Colonic mucosa (tissue), 4 donors: ENCODE data around the gene TTC9B. TPM values are rescaled to one million over a fixed set of nuclear protein-coding genes. Genes with fewer than 3 reads are reported as not detected.

Experiments
- DNase-seq: peaks from one replicate; pipeline ENCODE4 v3.0.0-alpha.2; 2020
- H3K27ac ChIP-seq: fragments of 200-600 bp; one replicate; pipeline ENCODE4 v1.8.0; 2021
- H3K27me3 ChIP-seq: fragments of 200-600 bp; one replicate; pipeline ENCODE4 v1.8.0; 2021
- H3K36me3 ChIP-seq: fragments of 200-600 bp; one replicate; pipeline ENCODE4 v1.8.0; 2021
- H3K4me1 ChIP-seq: fragments of 200-600 bp; one replicate; pipeline ENCODE4 v1.8.0; 2021; ENCODE audit warnings: mild to moderate bottlenecking
- H3K4me3 ChIP-seq: fragments of 200-600 bp; one replicate; pipeline ENCODE4 v1.8.0; 2021
- H3K9ac ChIP-seq, 2 donors: one replicate each; pipeline ENCODE4 v1.7.0; 2013; ENCODE audit warnings: control low read depth in 2 of 2, low read depth in 2 of 2, low read length in 2 of 2
- H3K9me3 ChIP-seq: fragments of 200-600 bp; one replicate; pipeline ENCODE4 v1.8.0; 2021
- intact Hi-C: fragments of 100-400 bp; cut with DNase I; formaldehyde crosslinking; loops from one replicate; pipeline ENCODE4 v1.14.1; 2022
- total RNA-seq, 2 donors: library from RNA; stranded (reverse); fragmentation: NEBNext Ultra II Directional in 1 of 2; extraction: Animal tissue kit (Norgen Biotek cat#: 25700) in 1 of 2; gene quantifications; one replicate each; pipeline ENCODE4 v1.2.1, GENCODE V29; 2021
- TF ChIP-seq, protein P1 (sequence below): fragments of 200-600 bp; IDR thresholded peaks from one replicate; pipeline ENCODE4 v1.8.0; 2022; ENCODE audit warnings: antibody characterized with exemption, mild to moderate bottlenecking
- donor health status: healthy.
- donor health status: DM: no; HTN: no; CAD: no.
- donor health status: DM: no; HTN: no; CAD: no.

The TTC9B gene
- total RNA-seq, 2 donors from 2014 or later: 0.30 to 0.69 TPM

DNA sequence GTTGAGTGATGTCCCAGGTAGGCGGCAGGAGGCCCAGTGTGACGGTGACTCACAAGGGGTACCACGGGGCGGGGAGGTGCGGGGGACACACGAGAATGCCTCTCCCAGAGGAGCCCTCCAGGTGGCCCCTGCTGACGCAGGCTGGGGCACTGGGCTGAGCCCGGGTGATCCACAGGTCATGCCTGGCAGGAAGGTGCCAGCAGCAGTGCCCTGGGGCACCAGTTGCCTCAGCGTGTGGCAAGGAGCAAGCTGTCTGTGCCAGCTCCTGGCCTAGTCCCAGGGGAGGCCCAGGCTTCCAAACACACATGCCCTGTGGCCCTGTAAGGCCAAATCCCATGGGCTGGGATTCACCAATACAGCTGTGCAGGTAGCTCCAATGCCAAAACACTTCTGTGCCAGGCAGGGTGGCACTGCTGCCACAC lies 38.9 kb upstream of the TTC9B start:
- no peaks in the 10 kb centered on the region for H3K9me3 ChIP-seq
- H3K27ac ChIP-seq: no peak overlapping the region
- H3K4me3 ChIP-seq: no peak overlapping the region
- no peak overlapping the region for H3K9ac ChIP-seq
- no peaks in the 10 kb centered on the region for H3K27me3 ChIP-seq
- no peaks in the 10 kb centered on the region for H3K4me1 ChIP-seq
- TF ChIP-seq, protein P1, sequence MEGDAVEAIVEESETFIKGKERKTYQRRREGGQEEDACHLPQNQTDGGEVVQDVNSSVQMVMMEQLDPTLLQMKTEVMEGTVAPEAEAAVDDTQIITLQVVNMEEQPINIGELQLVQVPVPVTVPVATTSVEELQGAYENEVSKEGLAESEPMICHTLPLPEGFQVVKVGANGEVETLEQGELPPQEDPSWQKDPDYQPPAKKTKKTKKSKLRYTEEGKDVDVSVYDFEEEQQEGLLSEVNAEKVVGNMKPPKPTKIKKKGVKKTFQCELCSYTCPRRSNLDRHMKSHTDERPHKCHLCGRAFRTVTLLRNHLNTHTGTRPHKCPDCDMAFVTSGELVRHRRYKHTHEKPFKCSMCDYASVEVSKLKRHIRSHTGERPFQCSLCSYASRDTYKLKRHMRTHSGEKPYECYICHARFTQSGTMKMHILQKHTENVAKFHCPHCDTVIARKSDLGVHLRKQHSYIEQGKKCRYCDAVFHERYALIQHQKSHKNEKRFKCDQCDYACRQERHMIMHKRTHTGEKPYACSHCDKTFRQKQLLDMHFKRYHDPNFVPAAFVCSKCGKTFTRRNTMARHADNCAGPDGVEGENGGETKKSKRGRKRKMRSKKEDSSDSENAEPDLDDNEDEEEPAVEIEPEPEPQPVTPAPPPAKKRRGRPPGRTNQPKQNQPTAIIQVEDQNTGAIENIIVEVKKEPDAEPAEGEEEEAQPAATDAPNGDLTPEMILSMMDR: no peak
- intact Hi-C loops: no loop called here
- no peak for DNase-seq
- peaks cover 6% of the 10 kb centered on the region for H3K36me3 ChIP-seq

DNA sequence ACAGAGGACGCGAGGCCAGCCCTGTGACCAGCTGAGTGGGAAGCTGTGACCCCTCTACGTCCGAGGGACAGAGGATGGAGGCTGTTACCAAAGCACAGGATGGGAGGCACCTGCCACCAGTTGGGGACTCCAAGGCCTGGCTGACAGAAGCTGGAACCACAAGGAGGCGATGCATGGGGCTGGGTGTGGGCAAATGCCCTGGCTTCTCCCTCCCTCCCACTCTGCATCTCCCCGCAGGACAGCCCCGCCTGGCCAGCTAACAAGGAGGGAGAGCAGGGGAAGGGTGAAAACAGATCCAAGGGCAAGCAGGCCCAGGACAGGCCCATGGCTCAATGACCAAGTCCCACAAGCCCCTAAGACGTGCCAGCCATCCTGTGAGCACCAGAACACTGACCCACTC lies 38.3 kb upstream of the TTC9B start:
- Histone ChIP-seq H3K9me3 (no peaks in the 10 kb centered on the region), H3K9ac (no peak overlapping the region), H3K27ac (no peak overlapping the region), H3K4me3 (no peak overlapping the region), H3K4me1 (no peaks in the 10 kb centered on the region), H3K27me3 (no peaks in the 10 kb centered on the region), H3K36me3 (peaks cover 6% of the 10 kb centered on the region)
- TF ChIP-seq, protein P1: no peak
- intact Hi-C loops: no loop called here
- no peak for DNase-seq

DNA sequence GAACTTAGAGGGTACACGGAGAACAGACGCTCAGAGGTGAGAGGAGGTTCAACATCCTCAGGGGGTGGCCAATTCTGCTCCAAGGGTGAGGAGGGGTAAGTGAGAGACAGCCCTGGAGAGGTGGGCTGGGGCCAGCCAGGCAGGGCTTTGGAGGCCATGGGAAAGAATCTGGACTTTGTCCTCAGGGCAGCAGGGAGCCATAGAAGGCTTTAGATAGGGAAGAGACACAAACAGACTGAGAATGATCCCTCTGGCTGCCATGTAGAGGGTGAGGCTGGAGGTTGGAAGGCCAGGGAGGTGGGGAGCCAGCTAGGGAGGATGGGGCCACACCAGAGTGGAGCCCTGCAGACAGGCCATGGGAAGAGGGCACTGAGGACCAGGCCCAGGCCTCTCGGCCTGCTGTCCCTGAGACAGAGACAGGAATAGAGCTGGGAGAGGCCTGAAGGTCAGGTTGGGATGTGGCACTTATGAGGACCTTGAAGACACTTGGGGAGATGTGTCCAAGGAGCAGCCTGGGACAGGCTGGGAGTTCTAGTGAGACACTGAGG lies 37.5 kb upstream of the TTC9B start:
- H3K36me3 ChIP-seq: peaks cover 6% of the 10 kb centered on the region
- H3K9me3 ChIP-seq: no peaks in the 10 kb centered on the region
- H3K27ac ChIP-seq: no peak overlapping the region
- H3K4me3 ChIP-seq: no peak overlapping the region
- DNase-seq: no peak
- TF ChIP-seq, protein P1: no peak
- no peaks in the 10 kb centered on the region for H3K27me3 ChIP-seq
- intact Hi-C loops: no loop called here
- no peak overlapping the region for H3K9ac ChIP-seq
- H3K4me1 ChIP-seq: no peaks in the 10 kb centered on the region

DNA sequence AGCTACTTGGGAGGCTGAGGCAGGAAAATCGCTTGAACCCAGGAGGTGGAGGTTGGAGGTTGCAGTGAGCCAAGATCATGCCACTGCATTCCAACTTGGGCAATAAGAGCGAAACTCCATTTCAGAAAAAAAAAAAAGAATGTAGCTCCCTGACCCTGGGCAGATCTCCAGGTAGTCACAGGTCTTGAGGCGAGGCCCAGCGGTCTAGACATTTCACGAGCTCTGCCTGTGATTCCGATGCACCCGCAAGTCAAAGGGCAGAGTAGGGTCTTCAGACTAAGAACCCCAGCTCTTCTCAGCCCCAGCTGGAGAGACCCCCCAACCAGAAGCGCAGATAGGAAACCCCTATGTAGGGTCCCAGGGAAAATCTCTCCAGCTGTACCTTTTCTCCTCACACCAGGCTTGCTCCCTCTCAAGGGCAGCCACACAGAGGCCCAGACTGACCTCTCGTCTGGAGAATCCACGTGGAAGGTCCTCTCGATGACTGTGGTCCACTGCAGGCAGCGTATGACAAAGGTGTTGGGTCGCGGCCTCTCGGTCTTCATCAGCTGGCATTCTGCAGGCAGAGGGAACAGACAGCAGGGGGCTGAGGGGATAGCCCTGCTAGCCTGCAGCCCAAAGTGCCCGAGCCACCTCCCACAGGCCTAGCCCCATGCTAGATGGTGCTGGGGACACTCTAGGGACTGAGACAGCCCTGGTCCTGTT lies 36.7 kb upstream of the TTC9B start:
- TF ChIP-seq, protein P1: no peak
- no peaks in the 10 kb centered on the region for H3K4me1 ChIP-seq
- H3K4me3 ChIP-seq: no peak overlapping the region
- no peak overlapping the region for H3K9ac ChIP-seq
- no peak overlapping the region for H3K27ac ChIP-seq
- H3K9me3 ChIP-seq: no peaks in the 10 kb centered on the region
- intact Hi-C loops: no loop called here
- no peak for DNase-seq
- H3K36me3 ChIP-seq: peaks cover 6% of the 10 kb centered on the region
- no peaks in the 10 kb centered on the region for H3K27me3 ChIP-seq

DNA sequence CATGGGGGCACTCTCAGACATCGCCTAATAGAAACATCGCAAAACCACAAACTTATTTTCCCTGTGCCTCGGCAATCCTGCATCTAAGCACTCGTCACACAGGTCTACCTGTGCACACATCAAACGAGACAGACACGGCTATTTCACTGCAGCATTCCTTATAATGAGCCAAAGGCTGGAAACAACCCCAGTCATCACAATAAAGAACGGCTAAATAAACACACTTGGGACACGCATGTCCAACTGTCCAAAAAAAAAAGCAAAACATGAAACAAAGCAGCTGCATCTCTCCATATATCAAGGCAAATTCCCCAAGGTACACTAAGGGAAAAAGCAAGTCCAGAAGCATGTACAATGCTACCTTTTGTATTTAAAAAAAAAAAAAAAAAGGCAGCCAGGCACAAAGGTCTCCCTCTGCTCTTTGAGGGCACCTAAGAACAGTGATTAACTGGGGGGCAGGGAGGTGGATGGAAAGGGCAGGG lies 35.5 kb upstream of the TTC9B start:
- Histone ChIP-seq H3K9ac (no peak overlapping the region), H3K9me3 (no peaks in the 10 kb centered on the region), H3K36me3 (peaks cover 6% of the 10 kb centered on the region), H3K4me3 (no peak overlapping the region), H3K27me3 (no peaks in the 10 kb centered on the region), H3K4me1 (no peaks in the 10 kb centered on the region), H3K27ac (no peak overlapping the region)
- TF ChIP-seq, protein P1: no peak
- intact Hi-C loops: no loop called here
- no peak for DNase-seq
